Activated CD4-positive, alpha-beta memory T cell treated with anti-CD3 and anti-CD28 coated beads, Interleukin-2, amount 10 ng/mL, durations not matched to agents 7 days and 5 days (primary cell): ENCODE measurements around the gene IKZF3. TPM values are rescaled to one million over a fixed set of nuclear protein-coding genes. Genes with fewer than 3 reads are reported as not detected.
"Not testable (repeated sequence)": the region's sequence is repeated elsewhere in the genome, so short reads cannot be mapped to it uniquely, and the experiment has no call there.

ENCODE experiments used
- CTCF ChIA-PET: fragments of 350-600 bp; sonication (Branson Sonifier 250); formaldehyde crosslinking; loops from one replicate; lab custom pipeline; 2021; ENCODE audit warnings: antibody characterized with exemption, inconsistent platforms; lab: Charles Lee
- POLR2A ChIA-PET: fragments of 350-600 bp; sonication (Branson Sonifier 250); formaldehyde crosslinking; loops from one replicate; lab custom pipeline; 2021; ENCODE audit warnings: antibody characterized with exemption; lab: Charles Lee
- DNase-seq: peaks from one replicate; pipeline ENCODE4 v3.0.0-alpha.2; 2020
- H3K27ac Mint-ChIP-seq: one replicate; pipeline ENCODE4 v1.8.0; 2021; ENCODE audit warnings: mild to moderate bottlenecking, mixed read lengths
- H3K27me3 Mint-ChIP-seq: one replicate; pipeline ENCODE4 v1.8.0; 2021; ENCODE audit warnings: mixed read lengths
- H3K36me3 Mint-ChIP-seq: one replicate; pipeline ENCODE4 v1.8.0; 2021; ENCODE audit warnings: low read depth, mixed read lengths
- H3K4me1 Mint-ChIP-seq: one replicate; pipeline ENCODE4 v1.8.0; 2021; ENCODE audit warnings: mixed read lengths
- H3K4me3 Mint-ChIP-seq: one replicate; pipeline ENCODE4 v1.8.0; 2021; ENCODE audit warnings: mild to moderate bottlenecking, mixed read lengths
- H3K9me3 Mint-ChIP-seq: one replicate; pipeline ENCODE4 v1.8.0; 2021; ENCODE audit warnings: mixed read lengths
- total RNA-seq, 2 experiments: library from RNA; stranded (reverse); gene quantifications; one replicate each; pipeline ENCODE4 v1.2.3, GENCODE V29; 2021

The IKZF3 gene
- total RNA-seq, 2 experiments from 2014 or later = 37.9 to 38.2 TPM

- DNase-seq = no peak
- Mint-ChIP-seq H3K4me3 (no peak overlapping the region), H3K4me1 (peaks cover 26% of the 10 kb centered on the region), H3K36me3 (no peaks in the 10 kb centered on the region), H3K27me3 (no peaks in the 10 kb centered on the region), H3K27ac (no peak overlapping the region), H3K9me3 (no peaks in the 10 kb centered on the region)
- POLR2A ChIA-PET = interaction anchor here (1.0 to 1.3 kb wide), 2 partner anchors 20 to 129 kb away, joined by 3 to 4 read pairs; partner anchors contain the start of gene MIEN1
- CTCF ChIA-PET = interaction anchor here (5.9 kb wide), 1 partner anchor 130 kb away, joined by 51 read pairs; no protein-coding TSS in a partner anchor
Observed at GRCh38 chr17:39751016-39751543, 113.0 kb downstream of the IKZF3 start.

GRCh38 chr17:39750131-39751015 is 113.7 kb downstream of the IKZF3 start:
- no peaks in the 10 kb centered on the region for H3K27me3 Mint-ChIP-seq
- no peaks in the 10 kb centered on the region for H3K9me3 Mint-ChIP-seq
- ChIA-PET CTCF (interaction anchor here (2.0 to 5.9 kb wide), 2 partner anchors 129 kb away, joined by 6 to 51 read pairs; no protein-coding TSS in a partner anchor), POLR2A (interaction anchor here (1.0 to 1.3 kb wide), 2 partner anchors 20 to 129 kb away, joined by 3 to 4 read pairs; partner anchors contain the start of gene MIEN1)
- peaks cover 19% of the 10 kb centered on the region for H3K4me1 Mint-ChIP-seq
- no peak overlapping the region for H3K4me3 Mint-ChIP-seq
- H3K27ac Mint-ChIP-seq = no peak overlapping the region
- no peak for DNase-seq
- no peaks in the 10 kb centered on the region for H3K36me3 Mint-ChIP-seq

GRCh38 chr17:39748444-39749034 is 115.6 kb downstream of the IKZF3 start:
- not testable (repeated sequence) for H3K27ac Mint-ChIP-seq

GRCh38 chr17:39747745-39748144 is 116.4 kb downstream of the IKZF3 start:
- no peak overlapping the region for H3K27ac Mint-ChIP-seq
- ChIA-PET CTCF (interaction anchor here (1.5 kb wide), 1 partner anchor 17 kb away, joined by 3 read pairs; no protein-coding TSS in a partner anchor), POLR2A (interaction anchor here (1.3 kb wide), 1 partner anchor 19 kb away, joined by 3 read pairs; no protein-coding TSS in a partner anchor)
- no peaks in the 10 kb centered on the region for H3K9me3 Mint-ChIP-seq
- peaks cover 6% of the 10 kb centered on the region for H3K4me1 Mint-ChIP-seq
- H3K36me3 Mint-ChIP-seq = no peaks in the 10 kb centered on the region
- no peaks in the 10 kb centered on the region for H3K27me3 Mint-ChIP-seq
- H3K4me3 Mint-ChIP-seq = no peak overlapping the region
- DNase-seq = no peak

More at GRCh38 chr17:39748444-39749034, 115.6 kb downstream of the IKZF3 start:
- ChIA-PET CTCF (interaction anchor here (1.0 to 2.0 kb wide), 3 partner anchors 18 to 127 kb away, joined by 3 to 6 read pairs (median 3); no protein-coding TSS in a partner anchor), POLR2A (interaction anchor here (0.8 to 1.3 kb wide), 2 partner anchors 18 to 20 kb away, joined by 3 read pairs; no protein-coding TSS in a partner anchor)
- not testable (repeated sequence) for H3K36me3 Mint-ChIP-seq, H3K4me3 Mint-ChIP-seq, H3K27me3 Mint-ChIP-seq, DNase-seq, H3K9me3 Mint-ChIP-seq
- peaks cover 13% of the 10 kb centered on the region for H3K4me1 Mint-ChIP-seq

- ChIA-PET POLR2A (no interaction called here), CTCF (interaction anchor here (1.2 kb wide), 1 partner anchor 15 kb away, joined by 4 read pairs; the partner anchor contains the start of gene MIEN1)
- Mint-ChIP-seq H3K9me3 (no peaks in the 10 kb centered on the region), H3K36me3 (no peaks in the 10 kb centered on the region), H3K4me3 (no peak overlapping the region), H3K27ac (no peak overlapping the region), H3K27me3 (no peaks in the 10 kb centered on the region), H3K4me1 (peaks cover under 1% of the 10 kb centered on the region)
- no peak for DNase-seq
Observed at GRCh38 chr17:39746145-39746461, 118.0 kb downstream of the IKZF3 start.

- DNase-seq = no peak
- no peaks in the 10 kb centered on the region for H3K9me3 Mint-ChIP-seq
- H3K4me1 Mint-ChIP-seq = peaks cover 6% of the 10 kb centered on the region
- CTCF ChIA-PET = interaction anchor here (1.2 kb wide), 1 partner anchor 15 kb away, joined by 4 read pairs; the partner anchor contains the start of gene MIEN1
- no peak overlapping the region for H3K27ac Mint-ChIP-seq
- POLR2A ChIA-PET = no interaction called here
- no peak overlapping the region for H3K4me3 Mint-ChIP-seq
- no peaks in the 10 kb centered on the region for H3K36me3 Mint-ChIP-seq
- H3K27me3 Mint-ChIP-seq = no peaks in the 10 kb centered on the region
Observed at GRCh38 chr17:39745335-39746144, 118.6 kb downstream of the IKZF3 start.

- ChIA-PET POLR2A (interaction anchor here (0.5 to 0.7 kb wide), 2 partner anchors 13 to 33 kb away, joined by 3 read pairs; no protein-coding TSS in a partner anchor), CTCF (no interaction called here)
- no peaks in the 10 kb centered on the region for H3K27me3 Mint-ChIP-seq
- peaks cover 13% of the 10 kb centered on the region for H3K4me1 Mint-ChIP-seq
- H3K9me3 Mint-ChIP-seq = no peaks in the 10 kb centered on the region
- no peak overlapping the region for H3K4me3 Mint-ChIP-seq
- H3K36me3 Mint-ChIP-seq = no peaks in the 10 kb centered on the region
- H3K27ac Mint-ChIP-seq = no peak overlapping the region
- DNase-seq = no peak
Observed at GRCh38 chr17:39744836-39745215, 119.3 kb downstream of the IKZF3 start.

- H3K4me3 Mint-ChIP-seq = no peak overlapping the region
- no peak for DNase-seq
- no peak overlapping the region for H3K27ac Mint-ChIP-seq
- peaks cover 16% of the 10 kb centered on the region for H3K4me1 Mint-ChIP-seq
- H3K9me3 Mint-ChIP-seq = no peaks in the 10 kb centered on the region
- no peaks in the 10 kb centered on the region for H3K27me3 Mint-ChIP-seq
- H3K36me3 Mint-ChIP-seq = no peaks in the 10 kb centered on the region
- POLR2A ChIA-PET = interaction anchor here (0.5 to 0.7 kb wide), 2 partner anchors 13 to 33 kb away, joined by 3 read pairs; no protein-coding TSS in a partner anchor
- CTCF ChIA-PET = no interaction called here
Observed at GRCh38 chr17:39744075-39744835, 119.9 kb downstream of the IKZF3 start.

GRCh38 chr17:39742856-39743436 is 121.2 kb downstream of the IKZF3 start:
- Mint-ChIP-seq H3K36me3 (no peaks in the 10 kb centered on the region), H3K9me3 (no peaks in the 10 kb centered on the region), H3K4me3 (no peak overlapping the region), H3K4me1 (peaks cover 24% of the 10 kb centered on the region), H3K27me3 (peaks cover 3% of the 10 kb centered on the region), H3K27ac (no peak overlapping the region)
- CTCF ChIA-PET = interaction anchor here (0.6 to 0.7 kb wide), 2 partner anchors 14 to 217 kb away, joined by 3 to 4 read pairs; no protein-coding TSS in a partner anchor
- POLR2A ChIA-PET = no interaction called here
- no peak for DNase-seq

GRCh38 chr17:39742126-39742855 is 121.8 kb downstream of the IKZF3 start:
- DNase-seq = no peak
- Mint-ChIP-seq H3K27me3 (peaks cover 6% of the 10 kb centered on the region), H3K4me1 (peaks cover 24% of the 10 kb centered on the region), H3K9me3 (no peaks in the 10 kb centered on the region), H3K27ac (no peak overlapping the region), H3K4me3 (no peak overlapping the region), H3K36me3 (no peaks in the 10 kb centered on the region)
- POLR2A ChIA-PET = no interaction called here
- CTCF ChIA-PET = interaction anchor here (0.6 to 0.7 kb wide), 2 partner anchors 13 to 218 kb away, joined by 3 to 4 read pairs; no protein-coding TSS in a partner anchor
